ENCODE results near the gene PLCH1. TPM values are rescaled to one million over a fixed set of nuclear protein-coding genes. Genes with fewer than 3 reads are reported as not detected.

PLCH1 gene
- total RNA-seq, 1 donor from 2014 or later = 14.0 TPM

DNA sequence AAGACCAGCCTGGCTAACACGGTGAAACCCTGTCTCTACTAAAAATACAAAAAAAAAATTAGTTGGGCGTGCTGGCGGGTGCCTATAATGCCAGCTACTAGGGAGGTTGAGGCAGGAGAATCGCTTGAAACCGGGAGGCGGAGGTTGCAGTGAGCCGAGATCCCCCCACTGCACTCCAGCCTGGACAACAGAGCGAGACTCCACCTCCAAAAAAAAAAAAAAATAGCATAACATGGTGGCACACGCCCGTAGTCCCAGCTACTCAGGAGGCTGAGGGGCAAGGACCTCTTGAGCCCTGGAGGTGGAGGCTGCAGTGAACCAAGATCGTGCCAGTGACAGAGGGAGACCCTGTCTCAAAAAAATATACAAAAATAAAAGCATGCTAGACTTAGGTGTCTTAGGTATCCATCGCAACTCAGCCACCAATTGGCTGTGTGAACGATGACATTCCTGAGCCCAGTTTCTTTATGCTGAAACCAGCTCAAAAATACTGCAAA, 6.2 kb downstream of the PLCH1 start:
- no peak for DNase-seq
- intact Hi-C loops (cut with DNase I) = no loop called here
- Histone ChIP-seq H3K36me3 (no peaks in the 10 kb centered on the region), H3K4me3 (peak overlapping the region; percentile 27), H3K9me3 (no peaks in the 10 kb centered on the region), H3K4me1 (peaks cover 21% of the 10 kb centered on the region), H3K27ac (peak overlapping the region; percentile 74), H3K27me3 (ENCODE audit: low read depth) (peaks cover 16% of the 10 kb centered on the region)
- TF ChIP-seq, protein P1, sequence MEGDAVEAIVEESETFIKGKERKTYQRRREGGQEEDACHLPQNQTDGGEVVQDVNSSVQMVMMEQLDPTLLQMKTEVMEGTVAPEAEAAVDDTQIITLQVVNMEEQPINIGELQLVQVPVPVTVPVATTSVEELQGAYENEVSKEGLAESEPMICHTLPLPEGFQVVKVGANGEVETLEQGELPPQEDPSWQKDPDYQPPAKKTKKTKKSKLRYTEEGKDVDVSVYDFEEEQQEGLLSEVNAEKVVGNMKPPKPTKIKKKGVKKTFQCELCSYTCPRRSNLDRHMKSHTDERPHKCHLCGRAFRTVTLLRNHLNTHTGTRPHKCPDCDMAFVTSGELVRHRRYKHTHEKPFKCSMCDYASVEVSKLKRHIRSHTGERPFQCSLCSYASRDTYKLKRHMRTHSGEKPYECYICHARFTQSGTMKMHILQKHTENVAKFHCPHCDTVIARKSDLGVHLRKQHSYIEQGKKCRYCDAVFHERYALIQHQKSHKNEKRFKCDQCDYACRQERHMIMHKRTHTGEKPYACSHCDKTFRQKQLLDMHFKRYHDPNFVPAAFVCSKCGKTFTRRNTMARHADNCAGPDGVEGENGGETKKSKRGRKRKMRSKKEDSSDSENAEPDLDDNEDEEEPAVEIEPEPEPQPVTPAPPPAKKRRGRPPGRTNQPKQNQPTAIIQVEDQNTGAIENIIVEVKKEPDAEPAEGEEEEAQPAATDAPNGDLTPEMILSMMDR (IDR thresholded peaks at IDR 0.05) = no peak
- ATAC-seq = peak in 1 of 2 donors; percentile 11

DNA sequence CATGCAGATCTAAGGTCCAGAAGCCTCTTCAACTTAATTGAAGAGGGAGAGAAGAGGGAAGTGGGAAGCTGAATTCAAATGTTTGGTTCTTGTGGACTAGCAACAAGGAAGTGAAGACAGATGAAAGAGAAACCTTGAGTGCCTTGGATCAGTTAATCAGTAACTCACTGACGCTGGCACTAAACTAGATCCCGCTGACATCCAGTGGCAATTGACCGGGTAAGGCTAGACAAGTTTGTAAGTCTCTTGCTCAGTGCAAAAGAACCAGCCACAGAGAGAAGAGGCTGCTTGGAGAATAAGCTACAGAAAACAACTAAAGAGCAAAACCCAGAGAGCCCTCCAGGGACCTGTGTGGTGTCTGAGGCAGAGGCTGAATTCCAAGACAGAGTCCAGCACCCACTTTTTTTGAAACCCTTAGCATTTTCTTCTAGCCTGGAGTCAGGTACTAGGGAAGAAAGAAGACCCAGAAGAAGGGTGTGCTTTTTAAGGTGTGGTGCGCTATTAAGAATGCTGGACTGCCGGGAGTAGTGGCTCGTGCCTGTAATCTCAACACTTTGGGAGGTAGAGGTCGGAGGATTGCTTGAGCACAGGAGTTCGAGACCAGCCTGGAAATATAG, 6.9 kb downstream of the PLCH1 start:
- Histone ChIP-seq H3K4me1 (peaks cover 17% of the 10 kb centered on the region), H3K9me3 (no peaks in the 10 kb centered on the region), H3K36me3 (no peaks in the 10 kb centered on the region), H3K27me3 (ENCODE audit: low read depth) (peaks cover 10% of the 10 kb centered on the region), H3K27ac (peak overlapping the region; percentile 74), H3K4me3 (peak overlapping the region; percentile 27)
- intact Hi-C loops (cut with DNase I) = no loop called here
- TF ChIP-seq, protein P1 (IDR thresholded peaks at IDR 0.05) = no peak
- peak; percentile 94 to 95 for ATAC-seq
- DNase-seq = no peak

DNA sequence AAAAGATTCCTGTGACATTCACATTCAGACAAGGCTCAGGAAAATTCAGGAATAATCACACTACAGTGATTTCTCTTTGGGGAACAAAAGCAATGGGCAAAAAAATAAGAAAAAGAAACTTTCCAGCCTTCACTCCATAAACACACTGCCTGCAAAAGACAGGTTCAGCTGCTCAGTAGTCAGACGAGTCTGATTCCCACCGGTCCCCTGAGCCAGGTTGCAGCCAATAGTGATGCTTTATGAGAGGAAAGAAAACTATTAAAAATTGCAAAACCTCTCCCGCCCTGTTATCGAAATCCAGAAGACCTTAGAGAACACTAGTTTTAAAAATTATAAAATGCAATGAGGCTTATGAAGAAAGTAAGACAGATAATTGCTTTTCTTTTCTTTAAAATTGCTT, 8.5 kb downstream of the PLCH1 start:
- ATAC-seq (no peak), DNase-seq (no peak)
- intact Hi-C loops (cut with DNase I) = no loop called here
- H3K27me3 ChIP-seq (ENCODE audit: low read depth) = no peaks in the 10 kb centered on the region
- H3K36me3 ChIP-seq = no peaks in the 10 kb centered on the region
- H3K4me1 ChIP-seq = peaks cover 10% of the 10 kb centered on the region
- TF ChIP-seq, protein P1 (IDR thresholded peaks at IDR 0.05) = no peak
- no peak overlapping the region for H3K4me3 ChIP-seq
- H3K27ac ChIP-seq = peak overlapping the region; percentile 74
- no peaks in the 10 kb centered on the region for H3K9me3 ChIP-seq

DNA sequence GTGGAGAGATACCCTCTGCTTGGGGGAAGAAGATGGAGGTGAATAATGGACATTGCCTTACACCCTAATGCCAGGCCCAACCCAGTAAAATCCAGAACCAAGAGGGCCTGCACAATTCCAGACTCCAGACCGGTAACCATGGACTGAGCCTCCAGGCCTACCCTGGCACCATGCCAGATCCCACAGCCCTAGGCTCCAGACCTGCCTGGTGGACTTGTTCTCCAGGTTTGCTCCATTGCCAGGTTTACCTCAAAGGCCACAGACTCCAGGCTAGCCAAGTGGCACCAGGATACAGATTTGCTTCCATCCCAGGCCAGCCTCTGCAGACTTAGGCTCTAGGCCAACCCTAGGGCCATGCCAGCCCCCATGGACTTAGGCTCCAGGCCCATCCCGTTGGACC, 14.0 kb downstream of the PLCH1 start:
- Histone ChIP-seq H3K9me3 (no peaks in the 10 kb centered on the region), H3K4me3 (no peak overlapping the region), H3K27me3 (ENCODE audit: low read depth) (no peaks in the 10 kb centered on the region), H3K4me1 (no peaks in the 10 kb centered on the region), H3K27ac (no peak overlapping the region), H3K36me3 (no peaks in the 10 kb centered on the region)
- DNase-seq (no peak), ATAC-seq (peak in 1 of 2 donors; percentile 21)
- intact Hi-C loops (cut with DNase I) = no loop called here
- TF ChIP-seq, protein P1 (IDR thresholded peaks at IDR 0.05) = no peak

DNA sequence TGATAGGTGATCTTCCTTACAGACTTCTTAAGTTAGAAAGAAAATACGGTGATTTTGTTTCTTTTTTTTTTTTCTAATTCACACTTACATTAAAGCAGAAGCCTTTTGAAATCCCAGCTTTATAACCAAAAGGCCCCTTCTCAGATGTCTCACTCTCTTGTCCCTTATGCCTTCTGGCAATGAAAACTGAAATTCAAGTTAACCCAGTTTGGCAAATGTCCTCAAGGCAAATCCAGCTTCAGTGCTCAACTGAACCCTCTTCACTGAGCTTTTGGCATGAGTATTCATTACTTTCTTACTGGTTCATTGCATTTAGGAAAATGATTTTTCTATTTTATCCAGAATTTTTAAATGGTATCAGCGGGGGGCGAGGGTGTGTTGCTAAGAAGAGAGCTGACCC, 17.0 kb downstream of the PLCH1 start:
- Histone ChIP-seq H3K4me3 (no peak overlapping the region), H3K27me3 (ENCODE audit: low read depth) (no peaks in the 10 kb centered on the region), H3K9me3 (no peaks in the 10 kb centered on the region), H3K27ac (no peak overlapping the region), H3K4me1 (no peaks in the 10 kb centered on the region), H3K36me3 (no peaks in the 10 kb centered on the region)
- TF ChIP-seq, protein P1 (IDR thresholded peaks at IDR 0.05) = no peak
- intact Hi-C loops (cut with DNase I) = no loop called here
- no peak for DNase-seq
- no peak for ATAC-seq

All from lower lobe of right lung (tissue), 2 donors.